HepG2 (cell line): ENCODE data around the gene PERP. TPM values are rescaled to one million over a fixed set of nuclear protein-coding genes. Genes with fewer than 3 reads are reported as not detected.

Experiments
- BATF2 ChIP-seq: sonication (generic); formaldehyde crosslinking; IDR thresholded peaks from 2 replicates; pipeline ENCODE4 v1.8.0; 2022; ENCODE audit warnings: mild to moderate bottlenecking, missing genetic modification reagents, moderate library complexity
- CCAR2 ChIP-seq: fragments of 200-400 bp; formaldehyde crosslinking; optimal IDR thresholded peaks from 2 replicates; pipeline ENCODE3; 2018; ENCODE audit warnings: low read depth, mild to moderate bottlenecking, low read length, moderate library complexity
- IRF2 ChIP-seq: IDR thresholded peaks from 2 replicates; pipeline ENCODE4 v1.6.1; 2018; ENCODE audit warnings: missing genetic modification reagents, missing compliant biosample characterization
- PAX8 ChIP-seq: sonication (generic); formaldehyde crosslinking; IDR thresholded peaks from 2 replicates; pipeline ENCODE4 v1.8.0; 2022; ENCODE audit warnings: mild to moderate bottlenecking, missing genetic modification reagents, borderline replicate concordance
- PPARG ChIP-seq: conservative IDR thresholded peaks from 2 replicates; pipeline ENCODE4 v1.6.1; 2016; ENCODE audit warnings: missing biosample characterization, missing genetic modification reagents
- SCMH1 ChIP-seq: sonication (generic); formaldehyde crosslinking; IDR thresholded peaks from 2 replicates; pipeline ENCODE4 v1.9.0; 2021; ENCODE audit warnings: missing genetic modification reagents, mild to moderate bottlenecking, borderline replicate concordance
- TCF12 ChIP-seq, 2 experiments: fragments of 450-650 bp in 1 of 2; sonication (generic) in 1 of 2; formaldehyde crosslinking in 1 of 2; IDR thresholded peaks; 2 replicates each; pipeline versions ENCODE4 v1.6.1 to v1.8.0; 2017 to 2022; ENCODE audit warnings: antibody characterized with exemption in 1 of 2, mild to moderate bottlenecking in 1 of 2, missing genetic modification reagents in 1 of 2, moderate library complexity in 1 of 2
- U2AF1 ChIP-seq: fragments of 200-400 bp; formaldehyde crosslinking; optimal IDR thresholded peaks from 2 replicates; pipeline ENCODE3; 2017; ENCODE audit warnings: mild to moderate bottlenecking, low read depth, low read length
- U2AF2 ChIP-seq: fragments of 200-400 bp; formaldehyde crosslinking; IDR thresholded peaks from 2 replicates; pipeline ENCODE4 v1.6.1; 2017; ENCODE audit warnings: low read depth, mild to moderate bottlenecking, low read length
- ZBTB7A ChIP-seq: sonication (generic); formaldehyde crosslinking; IDR thresholded peaks from 2 replicates; pipeline ENCODE4 v1.8.0; 2022; ENCODE audit warnings: mild to moderate bottlenecking, missing genetic modification reagents
- ZMYM3 ChIP-seq: sonication (generic); formaldehyde crosslinking; IDR thresholded peaks from 2 replicates; pipeline ENCODE4 v1.5.1; 2020; ENCODE audit warnings: mild to moderate bottlenecking, missing genetic modification reagents
- ZNF333 ChIP-seq: sonication (generic); formaldehyde crosslinking; IDR thresholded peaks from 2 replicates; pipeline ENCODE4 v1.4.0; 2020; ENCODE audit warnings: mild to moderate bottlenecking, missing genetic modification reagents, borderline replicate concordance
- ZNF414 ChIP-seq: sonication (generic); formaldehyde crosslinking; IDR thresholded peaks from 2 replicates; pipeline ENCODE4 v1.5.0; 2020; ENCODE audit warnings: missing genetic modification reagents
- ZNF75D ChIP-seq: sonication (generic); formaldehyde crosslinking; IDR thresholded peaks from 2 replicates; pipeline ENCODE4 v1.8.1; 2023; ENCODE audit warnings: missing genetic modification reagents, mild to moderate bottlenecking, borderline replicate concordance
- polyA plus RNA-seq, 8 experiments: library from polyadenylated mRNA; depleted of rRNA in 3 of 8; stranded (reverse) in 7 of 8; unstranded in 1 of 8; fragments of >200 nt; fragmentation: Illumina TruSeq in 4 of 8; extraction: Trizol in 4 of 8; gene quantifications; 2 replicates each; pipeline versions ENCODE4 v1.2.1 to v1.2.3, GENCODE V29; 2011 to 2016; ENCODE audit warnings: low read depth in 4 of 8, missing spikeins in 1 of 8, mixed read lengths in 1 of 8; ENCODE audit not compliant: insufficient read depth in 1 of 8
- total RNA-seq, 5 experiments: library from RNA; depleted of rRNA; stranded (reverse); fragments of >200 nt; fragmentation: Illumina TruSeq; extraction: Trizol; gene quantifications; 2 replicates each; pipeline ENCODE4 v1.2.3, GENCODE V29; 2016; ENCODE audit warnings: low read depth in 1 of 5
- TF ChIP-seq, protein P1 (sequence below): sonication (generic); IDR thresholded peaks from 2 replicates; pipeline ENCODE4 v1.6.1; 2016; ENCODE audit warnings: low read depth, borderline replicate concordance
- TF ChIP-seq, protein P2 (sequence below): sonication (generic); formaldehyde crosslinking; IDR thresholded peaks from 2 replicates; pipeline ENCODE4 v1.8.0; 2022; ENCODE audit warnings: mild to moderate bottlenecking, missing genetic modification reagents, moderate library complexity
- TF ChIP-seq, protein P3 (sequence below): sonication (generic); formaldehyde crosslinking; conservative IDR thresholded peaks from 2 replicates; pipeline ENCODE4 v1.4.0; 2020; ENCODE audit warnings: missing genetic modification reagents
- TF ChIP-seq, protein P4 (sequence below): sonication (generic); formaldehyde crosslinking; conservative IDR thresholded peaks from 2 replicates; pipeline ENCODE4 v1.4.0; 2020; ENCODE audit warnings: missing genetic modification reagents

The PERP gene
- total and polyA plus RNA-seq, 2 of the 13 experiments (the other 11 are each of a cell fraction or from before 2014, with no cell fraction given): 26.0 to 53.0 TPM

GRCh38 chr6:138084904-138085838 is 22.0 kb downstream of the PERP start (continued):
- TF ChIP-seq BATF2 (CRISPR knock-in tag): no peak
- TF ChIP-seq CCAR2: no peak
- no peak for TF ChIP-seq ZBTB7A (CRISPR knock-in tag)
- TF ChIP-seq, protein P1, sequence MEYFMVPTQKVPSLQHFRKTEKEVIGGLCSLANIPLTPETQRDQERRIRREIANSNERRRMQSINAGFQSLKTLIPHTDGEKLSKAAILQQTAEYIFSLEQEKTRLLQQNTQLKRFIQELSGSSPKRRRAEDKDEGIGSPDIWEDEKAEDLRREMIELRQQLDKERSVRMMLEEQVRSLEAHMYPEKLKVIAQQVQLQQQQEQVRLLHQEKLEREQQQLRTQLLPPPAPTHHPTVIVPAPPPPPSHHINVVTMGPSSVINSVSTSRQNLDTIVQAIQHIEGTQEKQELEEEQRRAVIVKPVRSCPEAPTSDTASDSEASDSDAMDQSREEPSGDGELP: peak; percentile 87; the same call in 1 of the 2 replicates
- TF ChIP-seq ZNF333 (CRISPR knock-in tag): no peak
- peak; percentile 73 for TF ChIP-seq ZMYM3 (CRISPR knock-in tag)
- no peak for TF ChIP-seq SCMH1 (CRISPR knock-in tag)
- TF ChIP-seq ZNF75D (CRISPR knock-in tag): no peak
- TF ChIP-seq, protein P2, sequence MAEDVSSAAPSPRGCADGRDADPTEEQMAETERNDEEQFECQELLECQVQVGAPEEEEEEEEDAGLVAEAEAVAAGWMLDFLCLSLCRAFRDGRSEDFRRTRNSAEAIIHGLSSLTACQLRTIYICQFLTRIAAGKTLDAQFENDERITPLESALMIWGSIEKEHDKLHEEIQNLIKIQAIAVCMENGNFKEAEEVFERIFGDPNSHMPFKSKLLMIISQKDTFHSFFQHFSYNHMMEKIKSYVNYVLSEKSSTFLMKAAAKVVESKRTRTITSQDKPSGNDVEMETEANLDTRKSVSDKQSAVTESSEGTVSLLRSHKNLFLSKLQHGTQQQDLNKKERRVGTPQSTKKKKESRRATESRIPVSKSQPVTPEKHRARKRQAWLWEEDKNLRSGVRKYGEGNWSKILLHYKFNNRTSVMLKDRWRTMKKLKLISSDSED: no peak
- TF ChIP-seq, protein P3, sequence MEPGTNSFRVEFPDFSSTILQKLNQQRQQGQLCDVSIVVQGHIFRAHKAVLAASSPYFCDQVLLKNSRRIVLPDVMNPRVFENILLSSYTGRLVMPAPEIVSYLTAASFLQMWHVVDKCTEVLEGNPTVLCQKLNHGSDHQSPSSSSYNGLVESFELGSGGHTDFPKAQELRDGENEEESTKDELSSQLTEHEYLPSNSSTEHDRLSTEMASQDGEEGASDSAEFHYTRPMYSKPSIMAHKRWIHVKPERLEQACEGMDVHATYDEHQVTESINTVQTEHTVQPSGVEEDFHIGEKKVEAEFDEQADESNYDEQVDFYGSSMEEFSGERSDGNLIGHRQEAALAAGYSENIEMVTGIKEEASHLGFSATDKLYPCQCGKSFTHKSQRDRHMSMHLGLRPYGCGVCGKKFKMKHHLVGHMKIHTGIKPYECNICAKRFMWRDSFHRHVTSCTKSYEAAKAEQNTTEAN (CRISPR knock-in tag): no peak
- TF ChIP-seq, protein P4, sequence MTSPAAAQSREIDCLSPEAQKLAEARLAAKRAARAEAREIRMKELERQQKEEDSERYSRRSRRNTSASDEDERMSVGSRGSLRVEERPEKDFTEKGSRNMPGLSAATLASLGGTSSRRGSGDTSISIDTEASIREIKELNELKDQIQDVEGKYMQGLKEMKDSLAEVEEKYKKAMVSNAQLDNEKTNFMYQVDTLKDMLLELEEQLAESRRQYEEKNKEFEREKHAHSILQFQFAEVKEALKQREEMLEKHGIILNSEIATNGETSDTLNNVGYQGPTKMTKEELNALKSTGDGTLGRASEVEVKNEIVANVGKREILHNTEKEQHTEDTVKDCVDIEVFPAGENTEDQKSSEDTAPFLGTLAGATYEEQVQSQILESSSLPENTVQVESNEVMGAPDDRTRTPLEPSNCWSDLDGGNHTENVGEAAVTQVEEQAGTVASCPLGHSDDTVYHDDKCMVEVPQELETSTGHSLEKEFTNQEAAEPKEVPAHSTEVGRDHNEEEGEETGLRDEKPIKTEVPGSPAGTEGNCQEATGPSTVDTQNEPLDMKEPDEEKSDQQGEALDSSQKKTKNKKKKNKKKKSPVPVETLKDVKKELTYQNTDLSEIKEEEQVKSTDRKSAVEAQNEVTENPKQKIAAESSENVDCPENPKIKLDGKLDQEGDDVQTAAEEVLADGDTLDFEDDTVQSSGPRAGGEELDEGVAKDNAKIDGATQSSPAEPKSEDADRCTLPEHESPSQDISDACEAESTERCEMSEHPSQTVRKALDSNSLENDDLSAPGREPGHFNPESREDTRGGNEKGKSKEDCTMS: no peak
- TF ChIP-seq PPARG: peak; percentile 91
- no peak for TF ChIP-seq U2AF2
- TF ChIP-seq U2AF1: no peak
- peak; percentile 84 for TF ChIP-seq IRF2 (CRISPR knock-in tag)
- TF ChIP-seq PAX8 (CRISPR knock-in tag): 0 out of 2 replicates have a peak, but pooled peaks have one; percentile 43
- TF ChIP-seq ZNF414: peak; percentile 82; the same call in 1 of the 2 replicates
- TF ChIP-seq TCF12 (IDR thresholded peaks at IDR 0.05): no peak
- no peak for TF ChIP-seq TCF12 (CRISPR knock-in tag; IDR thresholded peaks at IDR 0.05)
